Colonic mucosa (tissue), 4 donors: ENCODE data around the gene ANKS1B. TPM values are rescaled to one million over a fixed set of nuclear protein-coding genes. Genes with fewer than 3 reads are reported as not detected.

Source experiments
- DNase-seq: peaks from one replicate; pipeline ENCODE4 v3.0.0-alpha.2; 2020
- H3K27ac ChIP-seq: fragments of 200-600 bp; one replicate; pipeline ENCODE4 v1.8.0; 2021
- H3K27me3 ChIP-seq: fragments of 200-600 bp; one replicate; pipeline ENCODE4 v1.8.0; 2021
- H3K36me3 ChIP-seq: fragments of 200-600 bp; one replicate; pipeline ENCODE4 v1.8.0; 2021
- H3K4me1 ChIP-seq: fragments of 200-600 bp; one replicate; pipeline ENCODE4 v1.8.0; 2021; ENCODE audit warnings: mild to moderate bottlenecking
- H3K4me3 ChIP-seq: fragments of 200-600 bp; one replicate; pipeline ENCODE4 v1.8.0; 2021
- H3K9ac ChIP-seq, 2 donors: one replicate each; pipeline ENCODE4 v1.7.0; 2013; ENCODE audit warnings: control low read depth in 2 of 2, low read depth in 2 of 2, low read length in 2 of 2
- H3K9me3 ChIP-seq: fragments of 200-600 bp; one replicate; pipeline ENCODE4 v1.8.0; 2021
- intact Hi-C: fragments of 100-400 bp; cut with DNase I; formaldehyde crosslinking; loops from one replicate; pipeline ENCODE4 v1.14.1; 2022
- total RNA-seq, 2 donors: library from RNA; stranded (reverse); fragmentation: NEBNext Ultra II Directional in 1 of 2; extraction: Animal tissue kit (Norgen Biotek cat#: 25700) in 1 of 2; gene quantifications; one replicate each; pipeline ENCODE4 v1.2.1, GENCODE V29; 2021
- TF ChIP-seq, protein P1 (sequence below): fragments of 200-600 bp; IDR thresholded peaks from one replicate; pipeline ENCODE4 v1.8.0; 2022; ENCODE audit warnings: antibody characterized with exemption, mild to moderate bottlenecking
- donor health status: healthy.
- donor health status: DM: no; HTN: no; CAD: no.
- donor health status: DM: no; HTN: no; CAD: no.

ANKS1B gene
- total RNA-seq, 2 donors from 2014 or later = 1.7 to 3.3 TPM

DNA sequence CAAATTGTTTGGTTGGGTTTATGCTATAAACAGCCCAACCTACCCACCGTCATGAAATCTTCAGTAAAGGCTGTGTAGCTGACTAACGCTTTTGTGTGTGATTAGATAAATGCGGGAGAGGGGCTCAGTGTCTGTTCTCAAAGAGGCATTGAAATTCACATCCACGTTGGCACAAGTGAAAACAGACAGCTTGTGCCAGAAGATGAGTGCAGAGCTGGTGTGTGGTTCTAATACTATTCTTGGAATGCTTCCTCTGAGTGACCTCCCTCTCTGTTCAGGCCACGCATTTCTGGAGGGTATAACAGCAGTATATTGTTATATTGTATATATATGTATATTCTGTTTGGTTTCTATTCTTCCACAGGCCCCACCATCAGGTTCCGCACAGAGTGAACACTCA is 1075.9 kb downstream of the ANKS1B start:
- TF ChIP-seq, protein P1, sequence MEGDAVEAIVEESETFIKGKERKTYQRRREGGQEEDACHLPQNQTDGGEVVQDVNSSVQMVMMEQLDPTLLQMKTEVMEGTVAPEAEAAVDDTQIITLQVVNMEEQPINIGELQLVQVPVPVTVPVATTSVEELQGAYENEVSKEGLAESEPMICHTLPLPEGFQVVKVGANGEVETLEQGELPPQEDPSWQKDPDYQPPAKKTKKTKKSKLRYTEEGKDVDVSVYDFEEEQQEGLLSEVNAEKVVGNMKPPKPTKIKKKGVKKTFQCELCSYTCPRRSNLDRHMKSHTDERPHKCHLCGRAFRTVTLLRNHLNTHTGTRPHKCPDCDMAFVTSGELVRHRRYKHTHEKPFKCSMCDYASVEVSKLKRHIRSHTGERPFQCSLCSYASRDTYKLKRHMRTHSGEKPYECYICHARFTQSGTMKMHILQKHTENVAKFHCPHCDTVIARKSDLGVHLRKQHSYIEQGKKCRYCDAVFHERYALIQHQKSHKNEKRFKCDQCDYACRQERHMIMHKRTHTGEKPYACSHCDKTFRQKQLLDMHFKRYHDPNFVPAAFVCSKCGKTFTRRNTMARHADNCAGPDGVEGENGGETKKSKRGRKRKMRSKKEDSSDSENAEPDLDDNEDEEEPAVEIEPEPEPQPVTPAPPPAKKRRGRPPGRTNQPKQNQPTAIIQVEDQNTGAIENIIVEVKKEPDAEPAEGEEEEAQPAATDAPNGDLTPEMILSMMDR = no peak
- intact Hi-C loops = no loop called here
- Histone ChIP-seq H3K27ac (no peak overlapping the region), H3K4me1 (no peaks in the 10 kb centered on the region), H3K9me3 (no peaks in the 10 kb centered on the region), H3K36me3 (no peaks in the 10 kb centered on the region), H3K4me3 (no peak overlapping the region), H3K27me3 (no peaks in the 10 kb centered on the region), H3K9ac (no peak overlapping the region)
- no peak for DNase-seq

- Histone ChIP-seq H3K36me3 (no peaks in the 10 kb centered on the region), H3K9me3 (no peaks in the 10 kb centered on the region), H3K9ac (no peak overlapping the region), H3K27ac (no peak overlapping the region), H3K4me1 (no peaks in the 10 kb centered on the region), H3K4me3 (no peak overlapping the region), H3K27me3 (no peaks in the 10 kb centered on the region)
- intact Hi-C loops = no loop called here
- DNase-seq = no peak
- TF ChIP-seq, protein P1 = no peak
These were observed 1080.9 kb downstream of the ANKS1B start for GRCh38 chr12:98903875-98904274.

DNA sequence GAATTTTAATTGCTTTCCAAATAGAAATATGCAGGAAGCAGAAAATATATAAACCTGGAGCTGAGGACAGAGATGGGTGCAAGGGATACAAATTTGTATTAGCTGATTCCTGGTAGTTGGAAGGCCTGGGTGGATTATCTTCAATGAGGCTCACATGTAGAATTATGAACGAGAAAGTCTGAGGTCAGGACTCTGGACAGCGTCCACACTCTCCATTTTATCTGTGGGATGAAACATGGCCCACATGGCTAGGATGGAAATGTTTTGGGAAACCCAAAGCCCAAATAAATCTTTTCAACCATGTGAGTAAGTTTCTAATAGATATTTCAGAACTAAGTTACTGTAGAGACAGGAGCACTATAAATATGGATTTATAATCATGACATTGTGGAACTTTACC is 1083.5 kb downstream of the ANKS1B start:
- TF ChIP-seq, protein P1 = no peak

GRCh38 chr12:98896938-98897337 is 1087.8 kb downstream of the ANKS1B start:
- Histone ChIP-seq H3K27me3 (peaks cover 29% of the 10 kb centered on the region), H3K36me3 (no peaks in the 10 kb centered on the region), H3K9ac (no peak overlapping the region), H3K27ac (no peak overlapping the region), H3K4me3 (no peak overlapping the region), H3K4me1 (no peaks in the 10 kb centered on the region), H3K9me3 (no peaks in the 10 kb centered on the region)
- TF ChIP-seq, protein P1 = no peak
- intact Hi-C loops = no loop called here
- no peak for DNase-seq

More for the DNA sequence above, 1083.5 kb downstream of the ANKS1B start:
- Histone ChIP-seq H3K27ac (no peak overlapping the region), H3K27me3 (peaks cover 4% of the 10 kb centered on the region), H3K4me3 (no peak overlapping the region), H3K9ac (no peak overlapping the region), H3K4me1 (no peaks in the 10 kb centered on the region), H3K36me3 (no peaks in the 10 kb centered on the region), H3K9me3 (no peaks in the 10 kb centered on the region)
- no peak for DNase-seq
- intact Hi-C loops = no loop called here

DNA sequence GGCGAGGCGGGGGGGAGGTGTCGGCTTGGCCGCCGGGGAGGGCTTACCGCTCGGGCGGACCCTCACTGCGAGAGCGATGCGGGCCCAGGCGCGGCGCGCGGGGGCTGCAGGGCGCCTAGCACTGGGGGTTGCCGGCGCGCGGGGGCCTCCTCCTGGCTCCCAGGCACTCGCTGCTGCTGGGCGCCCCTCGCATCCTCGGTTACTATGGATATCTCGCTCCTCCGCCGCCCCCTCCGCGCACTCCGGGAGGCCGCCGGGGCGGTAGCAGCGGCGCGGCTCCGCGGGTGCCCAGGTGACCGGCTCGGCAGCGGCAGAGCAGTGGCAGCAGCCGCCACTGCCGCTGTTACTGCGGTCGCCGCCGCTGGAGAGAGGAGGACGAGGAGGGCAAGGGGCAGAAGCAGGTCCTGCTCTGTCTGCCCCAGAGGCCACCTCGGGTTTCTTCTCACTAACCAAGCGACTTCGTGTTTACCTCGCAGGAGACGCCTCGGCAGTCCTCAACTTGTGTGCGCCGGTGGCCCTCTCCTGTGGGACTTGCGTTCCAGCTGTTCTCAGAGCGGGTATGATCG is 1089.6 kb downstream of the ANKS1B start:
- no peak for DNase-seq

More for the DNA sequence above, 1089.6 kb downstream of the ANKS1B start:
- Histone ChIP-seq H3K36me3 (no peaks in the 10 kb centered on the region), H3K9ac (no peak overlapping the region), H3K4me1 (no peaks in the 10 kb centered on the region), H3K4me3 (no peak overlapping the region), H3K27me3 (peaks cover 29% of the 10 kb centered on the region), H3K27ac (no peak overlapping the region), H3K9me3 (no peaks in the 10 kb centered on the region)
- intact Hi-C loops = no loop called here
- TF ChIP-seq, protein P1 = no peak
